Measurements from ENCODE around the gene TMEM41A.

DNA sequence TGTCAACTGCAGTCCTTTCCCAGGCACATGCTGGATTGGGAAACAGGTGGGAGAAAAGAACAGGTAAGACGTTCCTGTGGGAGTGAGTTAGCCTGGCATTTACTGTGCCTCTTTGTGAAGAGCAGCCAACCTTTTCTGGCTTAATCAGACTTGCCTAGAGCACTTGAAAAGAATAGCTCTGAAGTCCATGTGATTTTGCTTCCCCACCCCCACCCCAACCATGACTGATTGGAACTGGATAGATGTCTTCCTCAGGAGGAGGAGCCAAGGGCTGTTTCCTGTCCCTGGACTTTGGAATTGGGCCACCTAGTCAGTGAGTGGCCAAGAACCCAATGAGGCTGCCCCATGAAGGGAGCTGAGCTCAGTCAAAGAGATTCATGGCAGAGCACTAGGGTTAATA lies 4.7 kb upstream of the TMEM41A start:
- TF ChIP-seq, protein P1, sequence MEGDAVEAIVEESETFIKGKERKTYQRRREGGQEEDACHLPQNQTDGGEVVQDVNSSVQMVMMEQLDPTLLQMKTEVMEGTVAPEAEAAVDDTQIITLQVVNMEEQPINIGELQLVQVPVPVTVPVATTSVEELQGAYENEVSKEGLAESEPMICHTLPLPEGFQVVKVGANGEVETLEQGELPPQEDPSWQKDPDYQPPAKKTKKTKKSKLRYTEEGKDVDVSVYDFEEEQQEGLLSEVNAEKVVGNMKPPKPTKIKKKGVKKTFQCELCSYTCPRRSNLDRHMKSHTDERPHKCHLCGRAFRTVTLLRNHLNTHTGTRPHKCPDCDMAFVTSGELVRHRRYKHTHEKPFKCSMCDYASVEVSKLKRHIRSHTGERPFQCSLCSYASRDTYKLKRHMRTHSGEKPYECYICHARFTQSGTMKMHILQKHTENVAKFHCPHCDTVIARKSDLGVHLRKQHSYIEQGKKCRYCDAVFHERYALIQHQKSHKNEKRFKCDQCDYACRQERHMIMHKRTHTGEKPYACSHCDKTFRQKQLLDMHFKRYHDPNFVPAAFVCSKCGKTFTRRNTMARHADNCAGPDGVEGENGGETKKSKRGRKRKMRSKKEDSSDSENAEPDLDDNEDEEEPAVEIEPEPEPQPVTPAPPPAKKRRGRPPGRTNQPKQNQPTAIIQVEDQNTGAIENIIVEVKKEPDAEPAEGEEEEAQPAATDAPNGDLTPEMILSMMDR (IDR thresholded peaks at IDR 0.05 in 8 of 11, conservative IDR thresholded peaks at IDR 0.05 in 3 of 11): no peak
- no peak for TF ChIP-seq POLR2A (IDR thresholded peaks at IDR 0.05)
- no peak for TF ChIP-seq POLR2AphosphoS5 (IDR thresholded peaks at IDR 0.05)
